ENCODE measurements around the gene GABRA4. TPM values are rescaled to one million over a fixed set of nuclear protein-coding genes. Genes with fewer than 3 reads are reported as not detected.

Gene GABRA4
- total and polyA plus RNA-seq, 2 donors: 0.11 TPM; not detected in 1

DNA sequence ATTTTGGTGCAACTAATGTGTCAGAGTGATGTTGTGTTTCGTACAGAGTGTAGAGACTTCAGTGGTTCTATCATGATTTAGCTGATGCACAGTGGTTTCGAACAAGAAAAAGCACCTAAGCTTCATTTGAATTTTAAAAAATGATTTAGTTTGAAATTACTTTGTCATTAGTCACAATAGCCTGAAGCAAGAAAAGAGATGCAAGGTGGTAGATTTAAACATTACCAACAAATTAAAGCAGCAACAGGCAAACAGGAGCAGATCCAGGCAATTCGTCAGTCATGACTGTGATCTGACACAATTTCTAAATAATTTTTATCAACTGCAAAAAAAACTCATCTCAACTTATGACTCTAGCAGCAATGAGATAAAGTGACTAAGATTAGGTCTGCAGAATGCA is 59.7 kb downstream of the GABRA4 start:
- Histone ChIP-seq H3K4me1 (ENCODE audit: insufficient read depth) (no peaks in the 10 kb centered on the region), H3K36me3 (ENCODE audit: insufficient read depth) (no peaks in the 10 kb centered on the region), H3K27ac (ENCODE audit: low read depth) (no peak overlapping the region), H3K4me3 (ENCODE audit: low read depth, low read length) (no peak overlapping the region)
- 74% methylated on average over 3 of the region's 3 CpGs for WGBS
- DNase-seq (ENCODE audit: extremely low spot score): no peak

DNA sequence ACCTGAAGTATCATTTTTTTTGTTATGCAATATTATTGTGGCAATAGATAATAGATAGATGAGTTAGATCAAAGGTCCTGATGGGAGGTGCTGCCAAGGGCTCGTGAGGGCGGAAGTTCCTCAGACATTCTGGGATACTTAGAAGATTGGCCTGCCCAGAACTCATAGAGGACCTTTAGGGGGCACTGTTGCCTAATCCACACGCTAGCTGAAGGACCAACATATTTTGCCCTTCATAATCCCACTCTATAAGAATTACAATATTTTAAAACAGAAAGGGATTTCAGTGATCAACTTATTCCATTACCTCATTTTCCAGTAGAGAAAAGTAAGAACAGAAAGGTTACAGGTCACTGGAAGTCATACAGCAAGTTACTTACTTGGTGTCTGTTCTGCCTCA is 61.4 kb downstream of the GABRA4 start:
- Histone ChIP-seq H3K36me3 (ENCODE audit: insufficient read depth) (no peaks in the 10 kb centered on the region), H3K27ac (ENCODE audit: low read depth) (no peak overlapping the region), H3K4me3 (ENCODE audit: low read depth, low read length) (no peak overlapping the region), H3K4me1 (ENCODE audit: insufficient read depth) (no peaks in the 10 kb centered on the region)
- DNase-seq (ENCODE audit: extremely low spot score): no peak
- 20% methylated on average over 3 of the region's 3 CpGs for WGBS

GRCh38 chr4:46930891-46931290 is 62.5 kb downstream of the GABRA4 start:
- no peak overlapping the region for H3K4me3 ChIP-seq (ENCODE audit: low read depth, low read length)
- 66% methylated on average over 3 of the region's 3 CpGs for WGBS
- H3K27ac ChIP-seq (ENCODE audit: low read depth): no peak overlapping the region
- no peaks in the 10 kb centered on the region for H3K4me1 ChIP-seq (ENCODE audit: insufficient read depth)
- H3K36me3 ChIP-seq (ENCODE audit: insufficient read depth): no peaks in the 10 kb centered on the region
- no peak for DNase-seq (ENCODE audit: extremely low spot score)

DNA sequence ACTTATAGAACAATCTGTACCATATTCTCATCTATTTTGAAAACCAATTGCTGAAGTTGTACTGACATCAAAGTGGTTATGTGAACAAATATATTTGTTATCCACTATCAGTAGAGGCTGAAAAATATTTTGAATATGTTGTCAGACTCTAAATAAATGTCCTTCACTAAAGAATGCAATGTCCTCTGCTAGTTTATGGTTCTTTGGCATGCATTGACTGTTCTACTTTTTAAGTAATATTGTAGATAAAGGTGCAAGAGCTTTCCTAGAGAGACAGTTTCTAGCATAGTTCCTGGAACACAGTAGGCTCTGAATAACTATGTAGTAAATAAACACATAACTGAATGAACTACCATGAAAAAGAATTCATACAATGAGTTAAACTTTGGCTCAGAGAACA is 66.2 kb downstream of the GABRA4 start:
- DNase-seq (ENCODE audit: extremely low spot score): no peak
- no peak overlapping the region for H3K4me3 ChIP-seq (ENCODE audit: low read depth, low read length)
- no peak overlapping the region for H3K27ac ChIP-seq (ENCODE audit: low read depth)
- H3K4me1 ChIP-seq (ENCODE audit: insufficient read depth): no peaks in the 10 kb centered on the region
- no peaks in the 10 kb centered on the region for H3K36me3 ChIP-seq (ENCODE audit: insufficient read depth)

DNA sequence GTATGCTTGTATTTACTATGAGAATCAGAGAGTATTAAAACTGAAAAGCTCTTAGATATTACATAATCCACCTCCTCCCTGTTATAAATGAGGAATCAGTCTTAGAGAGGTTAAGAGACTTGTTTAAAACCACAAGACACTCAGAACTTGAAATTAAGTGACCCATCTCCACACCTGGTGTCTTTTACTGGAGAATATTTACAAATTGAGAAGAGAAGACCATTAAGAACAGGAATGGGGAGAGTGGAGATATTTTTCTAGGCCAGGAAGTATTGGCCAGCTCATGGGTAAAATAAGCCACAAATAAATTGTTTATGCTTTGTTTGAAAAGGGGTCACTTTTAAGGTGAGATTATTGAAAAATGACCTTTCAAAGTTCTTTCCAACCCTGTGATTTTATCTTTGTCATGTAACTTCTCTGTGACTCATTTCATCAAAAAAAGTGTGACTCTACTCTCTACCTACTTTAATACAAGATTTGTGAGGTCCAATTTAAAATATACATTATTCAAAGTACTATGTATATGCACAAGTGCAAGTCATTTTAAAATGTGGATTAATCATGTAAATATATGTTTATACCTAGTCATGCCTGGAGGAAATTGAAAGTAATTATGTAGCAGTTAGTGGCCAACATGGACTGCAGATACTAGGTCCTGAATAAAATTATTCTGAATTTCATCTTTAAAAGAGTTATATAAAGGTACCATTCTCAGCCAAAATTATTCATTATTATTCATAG is 68.4 kb downstream of the GABRA4 start:
- Histone ChIP-seq H3K4me1 (ENCODE audit: insufficient read depth) (no peaks in the 10 kb centered on the region), H3K4me3 (ENCODE audit: low read depth, low read length) (no peak overlapping the region), H3K27ac (ENCODE audit: low read depth) (no peak overlapping the region), H3K36me3 (ENCODE audit: insufficient read depth) (no peaks in the 10 kb centered on the region)
- no peak for DNase-seq (ENCODE audit: extremely low spot score)

DNA sequence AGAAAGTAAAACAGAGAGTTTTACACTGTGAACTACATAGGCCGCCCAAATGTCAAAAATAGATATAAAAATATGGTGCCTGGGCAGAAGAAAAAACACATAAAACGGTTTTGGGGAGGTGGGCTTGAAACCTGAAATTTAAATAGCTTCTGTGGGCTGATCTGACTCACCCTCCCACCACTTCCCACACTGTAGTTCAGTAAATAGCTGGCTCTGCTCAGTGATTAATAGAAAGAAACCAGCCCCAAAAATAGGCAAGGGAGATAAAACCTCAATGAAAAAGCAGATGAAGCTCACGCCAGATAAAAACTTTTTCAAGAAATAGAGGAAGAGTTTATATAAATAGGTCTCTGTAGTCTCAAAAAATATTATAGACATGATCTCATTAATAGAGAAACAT is 71.2 kb downstream of the GABRA4 start:
- Histone ChIP-seq H3K4me1 (ENCODE audit: insufficient read depth) (no peaks in the 10 kb centered on the region), H3K4me3 (ENCODE audit: low read depth, low read length) (no peak overlapping the region), H3K27ac (ENCODE audit: low read depth) (no peak overlapping the region), H3K36me3 (ENCODE audit: insufficient read depth) (no peaks in the 10 kb centered on the region)
- 48% methylated on average over 3 of the region's 3 CpGs for WGBS
- DNase-seq (ENCODE audit: extremely low spot score): no peak

DNA sequence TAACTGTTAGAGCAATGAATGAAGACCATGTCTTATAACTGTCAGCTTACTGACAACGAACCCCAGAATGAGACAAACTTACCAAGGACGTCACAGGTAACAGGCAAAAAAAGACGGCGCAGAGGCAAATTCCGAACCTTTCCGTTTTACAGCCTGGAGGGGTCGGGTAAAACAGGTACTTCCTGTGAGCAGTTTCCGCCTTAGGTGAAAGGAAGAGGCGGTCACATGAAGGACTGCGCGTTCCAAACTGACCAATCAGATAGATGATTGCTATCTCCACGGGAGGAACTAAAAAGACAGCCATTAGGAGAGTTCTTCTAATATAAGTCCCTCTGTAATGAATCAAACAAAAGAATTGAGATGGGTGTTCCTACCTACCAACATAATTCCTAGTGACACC is 84.3 kb downstream of the GABRA4 start, which contains the start of gene COX7B2:
Gene COX7B2 (minus strand): TSS at position 168 of the 400 bp plus-strand sequence. CDS start 174,053 bp downstream, outside the sequence.
- Histone ChIP-seq H3K4me1 (ENCODE audit: insufficient read depth) (no peaks in the 10 kb centered on the region), H3K36me3 (ENCODE audit: insufficient read depth) (no peaks in the 10 kb centered on the region), H3K4me3 (ENCODE audit: low read depth, low read length) (no peak within 1 kb of the TSS), H3K27ac (ENCODE audit: low read depth) (no peak within 1 kb of the TSS)
- WGBS: 90% methylated on average over 12 of the region's 12 CpGs
- DNase-seq (ENCODE audit: extremely low spot score): no peak

DNA sequence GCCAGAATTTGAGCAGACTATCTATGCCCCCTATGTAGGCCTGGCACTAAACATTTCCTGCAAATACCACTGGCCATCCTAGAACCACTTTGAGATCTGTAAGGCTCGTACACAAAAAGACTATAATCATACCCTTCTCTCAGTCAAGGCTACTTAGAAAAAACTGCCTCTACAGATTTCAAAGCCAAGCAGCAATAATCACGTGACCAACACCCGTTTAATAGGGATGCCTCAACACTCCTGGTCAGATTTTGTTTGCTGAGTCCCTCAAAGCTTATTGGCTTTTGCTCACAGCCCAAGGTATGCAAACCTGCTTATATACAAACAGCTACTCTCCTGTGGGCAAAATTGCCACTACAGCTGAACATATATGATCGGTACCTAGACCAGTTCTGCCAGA is 85.2 kb downstream of the GABRA4 start:
- Histone ChIP-seq H3K4me1 (ENCODE audit: insufficient read depth) (no peaks in the 10 kb centered on the region), H3K4me3 (ENCODE audit: low read depth, low read length) (no peak overlapping the region), H3K27ac (ENCODE audit: low read depth) (no peak overlapping the region), H3K36me3 (ENCODE audit: insufficient read depth) (no peaks in the 10 kb centered on the region)
- WGBS: 80% methylated on average over 4 of the region's 4 CpGs
- DNase-seq (ENCODE audit: extremely low spot score): no peak

GRCh38 chr4:46900082-46900481 is 93.3 kb downstream of the GABRA4 start:
- 57% methylated on average over 1 of the region's 1 CpG for WGBS
- Histone ChIP-seq H3K27ac (ENCODE audit: low read depth) (no peak overlapping the region), H3K4me3 (ENCODE audit: low read depth, low read length) (no peak overlapping the region), H3K4me1 (ENCODE audit: insufficient read depth) (no peaks in the 10 kb centered on the region), H3K36me3 (ENCODE audit: insufficient read depth) (no peaks in the 10 kb centered on the region)
- DNase-seq (ENCODE audit: extremely low spot score): no peak

DNA sequence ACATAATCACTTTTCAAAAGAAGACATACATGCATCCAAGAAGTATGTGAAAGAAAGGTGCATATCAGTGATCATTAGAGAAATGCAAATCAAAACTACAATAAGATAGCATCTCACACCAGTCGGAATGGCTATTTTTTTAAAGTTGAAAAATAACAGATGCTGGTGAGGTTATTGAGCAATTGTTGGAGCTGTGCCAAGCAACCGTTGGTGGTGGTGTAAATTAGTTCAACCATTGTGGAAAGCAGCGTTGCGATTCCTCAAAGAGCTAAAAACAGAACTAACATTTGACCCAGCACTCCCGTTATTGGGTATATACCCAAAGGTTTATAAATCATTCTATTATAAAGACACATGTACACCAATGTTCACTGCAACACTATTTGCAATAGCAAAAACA is 98.6 kb downstream of the GABRA4 start:
- Histone ChIP-seq H3K4me1 (ENCODE audit: insufficient read depth) (no peaks in the 10 kb centered on the region), H3K36me3 (ENCODE audit: insufficient read depth) (no peaks in the 10 kb centered on the region), H3K4me3 (ENCODE audit: low read depth, low read length) (no peak overlapping the region), H3K27ac (ENCODE audit: low read depth) (no peak overlapping the region)
- DNase-seq (ENCODE audit: extremely low spot score): no peak
- WGBS: 61% methylated on average over 5 of the region's 5 CpGs

GRCh38 chr4:46890056-46890455 is 103.3 kb downstream of the GABRA4 start:
- H3K4me3 ChIP-seq (ENCODE audit: low read depth, low read length): no peak overlapping the region
- H3K27ac ChIP-seq (ENCODE audit: low read depth): no peak overlapping the region
- no peak for DNase-seq (ENCODE audit: extremely low spot score)
- no peaks in the 10 kb centered on the region for H3K4me1 ChIP-seq (ENCODE audit: insufficient read depth)
- no peaks in the 10 kb centered on the region for H3K36me3 ChIP-seq (ENCODE audit: insufficient read depth)
- WGBS: 37% methylated on average over 2 of the region's 2 CpGs

DNA sequence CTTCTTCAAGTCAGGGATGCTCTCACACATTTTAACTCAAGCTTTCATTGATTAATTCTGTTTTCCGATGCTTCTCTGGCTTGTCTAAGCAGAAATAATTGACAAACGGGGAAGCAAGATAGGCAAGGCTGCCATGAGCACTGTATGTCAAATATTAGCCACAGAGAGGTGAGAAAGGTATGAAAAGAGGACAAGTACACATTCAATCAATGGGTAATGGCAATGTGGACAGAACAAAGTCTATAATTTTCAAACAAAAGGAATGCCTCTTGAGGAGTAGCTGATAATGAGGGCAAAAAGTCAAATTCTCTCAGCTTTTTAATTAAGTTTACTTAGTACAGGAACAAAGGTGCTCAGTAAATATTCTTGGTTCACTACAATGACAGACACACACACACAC is 104.0 kb downstream of the GABRA4 start:
- Histone ChIP-seq H3K36me3 (ENCODE audit: insufficient read depth) (no peaks in the 10 kb centered on the region), H3K4me3 (ENCODE audit: low read depth, low read length) (no peak overlapping the region), H3K27ac (ENCODE audit: low read depth) (no peak overlapping the region), H3K4me1 (ENCODE audit: insufficient read depth) (no peaks in the 10 kb centered on the region)
- DNase-seq (ENCODE audit: extremely low spot score): no peak
- WGBS: 73% methylated on average over 2 of the region's 2 CpGs

- Histone ChIP-seq H3K36me3 (ENCODE audit: insufficient read depth) (no peaks in the 10 kb centered on the region), H3K4me1 (ENCODE audit: insufficient read depth) (no peaks in the 10 kb centered on the region), H3K4me3 (ENCODE audit: low read depth, low read length) (no peak overlapping the region), H3K27ac (ENCODE audit: low read depth) (no peak overlapping the region)
- DNase-seq (ENCODE audit: extremely low spot score): no peak
- 26% methylated on average over 2 of the region's 2 CpGs for WGBS
These were observed 106.7 kb downstream of the GABRA4 start for GRCh38 chr4:46886711-46887110.

GRCh38 chr4:46878641-46879040 is 114.7 kb downstream of the GABRA4 start:
- Histone ChIP-seq H3K27ac (ENCODE audit: low read depth) (no peak overlapping the region), H3K36me3 (ENCODE audit: insufficient read depth) (no peaks in the 10 kb centered on the region), H3K4me1 (ENCODE audit: insufficient read depth) (no peaks in the 10 kb centered on the region), H3K4me3 (ENCODE audit: low read depth, low read length) (no peak overlapping the region)
- DNase-seq (ENCODE audit: extremely low spot score): no peak
- WGBS: 85% methylated on average over 3 of the region's 3 CpGs

DNA sequence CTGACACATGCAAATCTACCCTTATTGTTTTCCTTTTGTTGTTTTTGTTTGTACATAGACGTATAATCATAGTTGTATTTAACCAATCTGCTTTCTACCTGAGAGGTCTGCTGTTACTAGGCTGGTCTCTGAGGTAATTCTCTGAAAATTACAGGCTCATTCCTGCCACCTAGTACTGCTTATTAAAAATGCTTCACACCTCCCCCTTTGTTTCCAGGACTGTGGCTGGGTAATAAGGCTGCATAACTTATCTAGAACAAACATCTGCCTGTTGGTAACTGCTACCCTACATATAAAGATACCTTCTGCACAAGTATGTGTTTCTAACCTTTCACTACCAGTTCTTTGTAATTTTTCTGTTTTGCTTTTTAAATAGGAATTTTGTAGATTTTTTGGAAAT is 118.6 kb downstream of the GABRA4 start:
- Histone ChIP-seq H3K27ac (ENCODE audit: low read depth) (no peak overlapping the region), H3K4me1 (ENCODE audit: insufficient read depth) (no peaks in the 10 kb centered on the region), H3K4me3 (ENCODE audit: low read depth, low read length) (no peak overlapping the region), H3K36me3 (ENCODE audit: insufficient read depth) (no peaks in the 10 kb centered on the region)
- 63% methylated on average over 1 of the region's 1 CpG for WGBS
- DNase-seq (ENCODE audit: extremely low spot score): no peak

Data from urinary bladder (tissue), 4 donors.